H1 (cell line): Measurements from ENCODE around the gene MAD2L1. TPM values are rescaled to one million over a fixed set of nuclear protein-coding genes. Genes with fewer than 3 reads are reported as not detected.

Source experiments
- CTCF ChIA-PET: fragments of 300-600 bp; sonication (Branson Sonifier 250); formaldehyde crosslinking; loops from one replicate; lab custom pipeline; 2021; ENCODE audit not compliant: partially characterized antibody; lab: Charles Lee
- POLR2A ChIA-PET: fragments of 300-600 bp; sonication (Branson Sonifier 250); formaldehyde crosslinking; loops from one replicate; lab custom pipeline; 2021; ENCODE audit warnings: inconsistent platforms; ENCODE audit not compliant: partially characterized antibody; lab: Charles Lee
- DNase-seq, 2 experiments: peaks; one replicate each; pipeline versions ENCODE4 v3.0.0 to v3.0.0-alpha.2; 2010 to 2022; ENCODE audit warnings: low spot score in 2 of 2, low read depth in 1 of 2, mixed read lengths in 1 of 2
- FAIRE-seq: peaks from 2 replicates; lab custom pipeline; 2011; peaks lifted over from hg19 to GRCh38; lab: Jason Lieb, UNC
- H2AFZ ChIP-seq: 2 replicates; pipeline ENCODE4 v1.8.1; 2012; ENCODE audit warnings: low read length, inconsistent platforms
- H2AK5ac ChIP-seq: 2 replicates; pipeline ENCODE4 v1.6.1; 2013; ENCODE audit warnings: low read depth, low read length
- H2BK120ac ChIP-seq: replicated peaks from 2 replicates; pipeline ENCODE3; 2013; ENCODE audit warnings: low read depth, low read length, inconsistent platforms
- H2BK12ac ChIP-seq: 2 replicates; pipeline ENCODE4 v1.6.1; 2013; ENCODE audit warnings: low read depth, low read length
- H2BK15ac ChIP-seq: 2 replicates; pipeline ENCODE4 v1.6.1; 2013; ENCODE audit warnings: low read length
- H2BK20ac ChIP-seq: 2 replicates; pipeline ENCODE4 v1.6.1; 2013; ENCODE audit warnings: low read length
- H2BK5ac ChIP-seq: 2 replicates; pipeline ENCODE4 v1.6.1; 2013; ENCODE audit warnings: low read depth, low read length
- H3K14ac ChIP-seq: 2 replicates; pipeline ENCODE4 v1.6.1; 2013; ENCODE audit warnings: inconsistent platforms; ENCODE audit not compliant: insufficient read length
- H3K18ac ChIP-seq: 2 replicates; pipeline ENCODE4 v1.6.1; 2013; ENCODE audit warnings: low read length; ENCODE audit errors: extremely low read depth
- H3K23ac ChIP-seq: 2 replicates; pipeline ENCODE4 v1.6.1; 2013; ENCODE audit warnings: inconsistent platforms; ENCODE audit not compliant: insufficient read length
- H3K23me2 ChIP-seq: 2 replicates; pipeline ENCODE4 v1.6.1; 2013; ENCODE audit warnings: low read depth, low read length
- H3K27ac ChIP-seq: 2 replicates; pipeline ENCODE4 v1.6.1; 2011; ENCODE audit warnings: low read depth, low read length, inconsistent platforms
- H3K27me3 ChIP-seq, 4 experiments: replicated peaks in 1 of 4; 1 replicate in 1 of 4; 2 replicates in 3 of 4; pipeline versions ENCODE4 v1.6.1 to v1.8.1; 2011 to 2013; ENCODE audit warnings: low read length in 3 of 4, mild to moderate bottlenecking in 3 of 4, inconsistent platforms in 2 of 4, mixed read lengths in 2 of 4, moderate library complexity in 1 of 4; ENCODE audit not compliant: control insufficient read depth in 3 of 4, insufficient read depth in 3 of 4; ENCODE audit errors: extremely low read depth in 1 of 4
- H3K36me3 ChIP-seq, 4 experiments: 2 replicates each; pipeline versions ENCODE4 v1.6.1 to v1.8.1; 2011 to 2013; ENCODE audit warnings: mild to moderate bottlenecking in 4 of 4, low read length in 3 of 4, moderate library complexity in 2 of 4, control low read depth in 1 of 4, inconsistent platforms in 1 of 4; ENCODE audit not compliant: insufficient read depth in 4 of 4, control insufficient read depth in 2 of 4
- H3K4ac ChIP-seq: replicated peaks from 2 replicates; pipeline ENCODE3; 2013; ENCODE audit warnings: low read length, low read depth, mixed read lengths, inconsistent platforms; ENCODE audit not compliant: insufficient read length
- H3K4me1 ChIP-seq, 4 experiments: replicated peaks in 1 of 4; 1 replicate in 1 of 4; 2 replicates in 3 of 4; pipeline versions ENCODE4 v1.6.1 to v1.8.1; 2011 to 2013; ENCODE audit warnings: low read length in 3 of 4, inconsistent platforms in 2 of 4, mixed read lengths in 1 of 4; ENCODE audit not compliant: insufficient read depth in 4 of 4, control insufficient read depth in 3 of 4
- H3K4me2 ChIP-seq, 2 experiments: 2 replicates each; pipeline versions ENCODE4 v1.6.1 to v1.8.1; 2011 to 2013; ENCODE audit warnings: low read depth in 2 of 2, low read length in 2 of 2, control low read depth in 1 of 2, inconsistent platforms in 1 of 2, mild to moderate bottlenecking in 1 of 2; ENCODE audit not compliant: insufficient read depth in 1 of 2
- H3K4me3 ChIP-seq, 4 experiments: fragments of 200-600, 300-600 bp in 1 of 4; sonication (generic), shearing (Covaris generic), sonication (Bioruptor Twin) in 1 of 4; 2 replicates each; pipeline versions ENCODE4 v1.5.1 to v1.8.1; 2011 to 2016; ENCODE audit warnings: low read length in 4 of 4, low read depth in 3 of 4, control low read depth in 2 of 4, inconsistent platforms in 2 of 4, mild to moderate bottlenecking in 2 of 4, mixed read lengths in 1 of 4, moderate library complexity in 1 of 4; ENCODE audit not compliant: insufficient read depth in 2 of 4; ENCODE audit errors: extremely low read depth in 1 of 4
- H3K56ac ChIP-seq: replicated peaks from 2 replicates; pipeline ENCODE3; 2013; ENCODE audit warnings: low read depth, mild to moderate bottlenecking, mixed read lengths, low read length, inconsistent platforms; ENCODE audit not compliant: insufficient read length
- H3K79me1 ChIP-seq: 2 replicates; pipeline ENCODE4 v1.6.1; 2013; ENCODE audit warnings: low read depth, low read length, control low read depth
- H3K79me2 ChIP-seq, 2 experiments: 2 replicates each; pipeline versions ENCODE4 v1.6.1 to v1.8.1; 2012 to 2013; ENCODE audit warnings: low read length in 2 of 2, mild to moderate bottlenecking in 2 of 2, inconsistent platforms in 1 of 2; ENCODE audit not compliant: insufficient read depth in 2 of 2, control insufficient read depth in 1 of 2
- H3K9ac ChIP-seq, 4 experiments: replicated peaks in 1 of 4; 1 replicate in 1 of 4; 2 replicates in 3 of 4; pipeline versions ENCODE4 v1.6.1 to v1.8.1; 2011 to 2013; ENCODE audit warnings: low read depth in 3 of 4, low read length in 3 of 4, control low read depth in 2 of 4, mild to moderate bottlenecking in 2 of 4, moderate library complexity in 2 of 4, inconsistent platforms in 1 of 4; ENCODE audit errors: extremely low read depth in 1 of 4
- H3K9me3 ChIP-seq, 2 experiments: 2 replicates each; pipeline versions ENCODE4 v1.6.1 to v1.8.1; 2012 to 2013; ENCODE audit warnings: mild to moderate bottlenecking in 2 of 2, moderate library complexity in 2 of 2, control low read depth in 1 of 2, inconsistent platforms in 1 of 2, low read depth in 1 of 2, low read length in 1 of 2, mixed read lengths in 1 of 2; ENCODE audit not compliant: insufficient read depth in 2 of 2
- H4K20me1 ChIP-seq, 2 experiments: replicated peaks in 1 of 2; 2 replicates each; pipeline versions ENCODE3 to v1.8.1; 2011 to 2013; ENCODE audit warnings: inconsistent platforms in 2 of 2, low read length in 2 of 2, mild to moderate bottlenecking in 1 of 2; ENCODE audit not compliant: insufficient read depth in 2 of 2, control insufficient read depth in 1 of 2
- H4K5ac ChIP-seq: 2 replicates; pipeline ENCODE4 v1.6.1; 2013; ENCODE audit warnings: low read length, low read depth, mixed read lengths, inconsistent platforms; ENCODE audit not compliant: insufficient read length
- H4K8ac ChIP-seq: 2 replicates; pipeline ENCODE4 v1.8.0; 2013; ENCODE audit warnings: mild to moderate bottlenecking, moderate library complexity, low read length, inconsistent platforms; ENCODE audit not compliant: insufficient read depth; ENCODE audit errors: extremely low read depth
- H4K91ac ChIP-seq: replicated peaks from 2 replicates; pipeline ENCODE3; 2013; ENCODE audit warnings: low read length, mixed read lengths, inconsistent platforms; ENCODE audit not compliant: insufficient read length
- ATF2 ChIP-seq: IDR thresholded peaks from 2 replicates; pipeline ENCODE4 v1.6.1; 2012; ENCODE audit warnings: low read length, inconsistent platforms
- ATF3 ChIP-seq: IDR thresholded peaks from 2 replicates; pipeline ENCODE4 v1.6.1; 2011; ENCODE audit warnings: low read depth, mild to moderate bottlenecking, low read length; ENCODE audit not compliant: insufficient read depth
- CBX5 ChIP-seq: fragments of 300-800, 300-1000 bp; sonication (generic); IDR thresholded peaks from 2 replicates; pipeline ENCODE4 v1.7.1; 2016; ENCODE audit warnings: antibody characterized with exemption, low read length, low read depth
- KDM4A ChIP-seq: IDR thresholded peaks from one replicate; pipeline ENCODE4 v1.7.1; 2012; ENCODE audit warnings: low read depth, mild to moderate bottlenecking, moderate library complexity, low read length, inconsistent platforms; ENCODE audit not compliant: severe bottlenecking
- POLR2A ChIP-seq, 2 experiments: IDR thresholded peaks; 1 replicate in 1 of 2; 2 replicates in 1 of 2; pipeline ENCODE4 v1.6.1; 2011; ENCODE audit warnings: low read depth in 2 of 2, low read length in 2 of 2, mild to moderate bottlenecking in 2 of 2; ENCODE audit errors: control extremely low read depth in 1 of 2
- RBBP5 ChIP-seq: IDR thresholded peaks from 2 replicates; pipeline ENCODE4 v1.7.1; 2012; ENCODE audit warnings: low read depth, mild to moderate bottlenecking, inconsistent platforms, low read length, moderate library complexity, borderline replicate concordance
- RNF2 ChIP-seq: fragments of 200-900, 300-1000 bp; sonication (generic); IDR thresholded peaks from 2 replicates; pipeline ENCODE4 v1.7.1; 2016; ENCODE audit warnings: borderline replicate concordance, low read depth, mild to moderate bottlenecking, antibody characterized with exemption, low read length; ENCODE audit not compliant: poor library complexity, severe bottlenecking; ENCODE audit errors: missing control alignments
- SAP30 ChIP-seq: fragments of 300-600 bp; sonication (generic); IDR thresholded peaks from 2 replicates; pipeline ENCODE4 v1.7.1; 2012; ENCODE audit warnings: low read length, moderate library complexity, mild to moderate bottlenecking, inconsistent platforms; ENCODE audit not compliant: insufficient read depth, insufficient replicate concordance
- SRF ChIP-seq: IDR thresholded peaks from 2 replicates; pipeline ENCODE4 v1.6.1; 2011; ENCODE audit warnings: mild to moderate bottlenecking, low read depth, low read length, moderate library complexity
- TBP ChIP-seq: IDR thresholded peaks from 2 replicates; pipeline ENCODE4 v1.6.1; 2011; ENCODE audit warnings: low read depth, low read length, improper control_type of control experiment
- TEAD4 ChIP-seq: IDR thresholded peaks from 2 replicates; pipeline ENCODE4 v1.6.1; 2012; ENCODE audit warnings: low read depth, low read length, inconsistent platforms, mixed read lengths
- WGBS, 2 experiments: shearing (Covaris generic) in 1 of 2; methylation state at CpG; one replicate each; pipeline versions ENCODE4 v1.1.6 to v1.1.7; 2013 to 2015; ENCODE audit warnings: low lambda C conversion rate in 2 of 2, mixed read lengths in 2 of 2, inconsistent platforms in 1 of 2, low coverage in 1 of 2, missing lambda C conversion rate in 1 of 2; ENCODE audit not compliant: insufficient replicate concordance in 2 of 2, insufficient coverage in 1 of 2, insufficient read length in 1 of 2; ENCODE audit errors: extremely low coverage in 1 of 2, missing lambda C conversion rate in 1 of 2; 5-methylcytosine and 5-hydroxymethylcytosine counted together
- polyA plus RNA-seq, 7 experiments: library from polyadenylated mRNA; depleted of rRNA in 3 of 7; stranded (reverse) in 5 of 7; unstranded in 2 of 7; fragments of >200 nt in 5 of 7; fragments of 200-250 nt in 2 of 7; gene quantifications; 1 replicate in 5 of 7; 2 replicates in 1 of 7; 4 replicates in 1 of 7; pipeline versions ENCODE4 v1.2.1 to v1.2.3, GENCODE V29; 2011 to 2013; ENCODE audit warnings: missing spikeins in 2 of 7, mixed read lengths in 2 of 7
- total RNA-seq: library from RNA; stranded (reverse); fragmentation: NEBNext Ultra II Directional; extraction: Animal tissue kit (Norgen Biotek cat#: 25700); gene quantifications from 2 replicates; pipeline ENCODE4 v1.2.1, GENCODE V29; 2021

The MAD2L1 gene
- total and polyA plus RNA-seq, 2 of the 8 experiments (the other 6 are each of a cell fraction or from before 2014, with no cell fraction given): 51.1 to 88.1 TPM

GRCh38 chr4:120070196-120070595 is 3.5 kb upstream of the MAD2L1 start:
- ChIA-PET POLR2A (no interaction called here), CTCF (interaction anchor here (1.2 kb wide), 1 partner anchor 28 kb away, joined by 3 read pairs; no protein-coding TSS in a partner anchor)
- H3K27ac ChIP-seq: no peak overlapping the region
- no peak overlapping the region for H2AK5ac ChIP-seq
- H4K91ac ChIP-seq: no peak overlapping the region
- H2BK120ac ChIP-seq: no peak overlapping the region
- no peak overlapping the region for H2BK20ac ChIP-seq
- H3K23me2 ChIP-seq: peaks cover 4% of the 10 kb centered on the region; the same call in 1 of the 2 replicates
- no peak overlapping the region for H4K8ac ChIP-seq
- no peak for FAIRE-seq
- no peak overlapping the region for H3K18ac ChIP-seq
- H2AFZ ChIP-seq: no peak overlapping the region
- H3K9ac ChIP-seq: no peak overlapping the region
- no peak overlapping the region for H2BK5ac ChIP-seq
- H4K20me1 ChIP-seq: no peaks in the 10 kb centered on the region
- no peak overlapping the region for H3K56ac ChIP-seq
- no peak overlapping the region for H3K4ac ChIP-seq
- no peak overlapping the region for H3K4me3 ChIP-seq
- peaks cover 0 to 16% of the 10 kb centered on the region in 2 experiments; a peak in 3 of 4 replicates for H3K79me2 ChIP-seq
- H3K36me3 ChIP-seq: peaks cover 0 to 3% (median 0%) of the 10 kb centered on the region in 4 experiments; a peak in 1 of 8 replicates
- H3K23ac ChIP-seq: no peak overlapping the region
- H3K4me2 ChIP-seq: no peak overlapping the region
- no peaks in the 10 kb centered on the region for H3K27me3 ChIP-seq
- H3K9me3 ChIP-seq: no peaks in the 10 kb centered on the region
- H2BK12ac ChIP-seq: no peak overlapping the region
- WGBS, 2 experiments: 76% methylated on average over 2 of the region's 2 CpGs; no CpG with 5 or more reads in 1 of the 2 experiments
- no peak overlapping the region for H3K14ac ChIP-seq
- H4K5ac ChIP-seq: no peak overlapping the region
- no peaks in the 10 kb centered on the region; the same call in 1 of the 2 replicates for H3K79me1 ChIP-seq
- no peak for DNase-seq
- no peak overlapping the region for H2BK15ac ChIP-seq
- peaks cover 0 to 8% (median 2%) of the 10 kb centered on the region in 4 experiments; a peak in 3 of 7 replicates for H3K4me1 ChIP-seq
- TF ChIP-seq KDM4A (no peak), ATF3 (no peak), POLR2A (IDR thresholded peaks at IDR 0.05; ENCODE audit: control extremely low read depth in 1 of 2, low read depth in 2 of 2, low read length in 2 of 2) (no peak), RNF2 (no peak), ATF2 (no peak), TBP (no peak), CBX5 (no peak), SAP30 (no peak), RBBP5 (no peak), TEAD4 (no peak), SRF (no peak)
